Measurements from ENCODE around the gene BPIFB3.
"Not testable (repeated sequence)": the region's sequence is repeated elsewhere in the genome, so short reads cannot be mapped to it uniquely, and the experiment has no call there.

BPIFB3 gene

DNA sequence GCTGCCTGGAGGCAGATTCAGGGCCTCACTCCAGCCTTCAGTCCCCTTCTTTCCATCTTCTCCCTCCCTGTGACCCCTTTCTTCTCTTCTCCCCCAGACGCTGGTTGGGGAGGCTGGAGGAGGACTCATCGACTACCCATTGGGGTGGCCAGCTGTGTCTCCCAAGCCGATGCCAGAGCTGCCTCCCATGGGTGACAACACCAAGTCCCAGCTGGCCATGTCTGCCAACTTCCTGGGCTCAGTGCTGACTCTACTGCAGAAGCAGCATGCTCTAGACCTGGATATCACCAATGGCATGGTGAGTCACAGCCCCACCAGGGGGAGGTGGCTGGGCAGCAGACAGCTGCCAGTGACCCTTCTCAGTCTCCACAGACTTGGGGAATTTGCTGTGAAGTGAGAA, 38.7 kb downstream of the BPIFB3 start:
- no peak for DNase-seq

- DNase-seq = no peak
Measured at GRCh38 chr20:33093074-33093473, 39.4 kb downstream of the BPIFB3 start.

- no peak for DNase-seq
Measured at GRCh38 chr20:33093582-33093981, 39.9 kb downstream of the BPIFB3 start.

DNA sequence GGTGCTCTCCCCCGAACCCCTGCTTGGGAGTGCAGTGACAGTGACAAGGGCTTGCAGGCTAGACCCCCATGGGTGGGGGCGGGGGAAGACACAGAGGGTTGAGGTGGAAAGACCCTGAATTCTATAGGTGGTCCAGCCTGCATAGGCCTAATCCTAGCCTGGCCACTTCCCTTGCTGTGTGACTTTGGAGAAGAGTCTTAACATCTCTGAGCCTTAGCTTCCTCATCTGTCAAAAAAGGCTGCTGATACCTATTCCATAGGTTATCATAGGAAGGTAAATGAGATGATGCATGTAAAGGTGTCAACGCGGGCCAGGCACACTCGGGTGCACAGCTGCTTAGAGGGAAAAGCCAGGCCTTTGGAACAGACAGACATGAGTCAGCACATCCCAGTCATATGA, 41.5 kb downstream of the BPIFB3 start:
- DNase-seq = no peak

- peak; percentile 28 for DNase-seq
Measured at GRCh38 chr20:33095902-33096584, 42.3 kb downstream of the BPIFB3 start.

DNA sequence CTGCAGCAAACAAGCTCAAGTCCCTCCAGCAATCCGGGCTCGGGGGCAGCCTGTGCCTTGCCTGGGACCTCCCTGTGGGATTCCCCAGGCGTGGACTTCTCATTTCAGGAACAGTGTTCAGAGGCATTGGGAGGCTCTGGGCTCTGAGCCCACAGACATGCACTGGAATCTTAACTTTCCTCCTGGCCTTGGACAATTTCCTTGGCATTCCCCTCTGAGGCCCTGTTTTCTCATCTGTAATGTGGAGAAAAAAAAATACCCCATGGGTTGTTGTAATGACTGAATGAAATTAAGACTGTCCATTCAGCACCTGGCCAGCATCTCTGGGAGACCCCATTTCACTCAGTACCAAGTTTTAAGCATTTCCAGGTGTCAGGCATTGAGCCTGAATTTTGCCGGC, 43.3 kb downstream of the BPIFB3 start:
- DNase-seq = no peak

DNA sequence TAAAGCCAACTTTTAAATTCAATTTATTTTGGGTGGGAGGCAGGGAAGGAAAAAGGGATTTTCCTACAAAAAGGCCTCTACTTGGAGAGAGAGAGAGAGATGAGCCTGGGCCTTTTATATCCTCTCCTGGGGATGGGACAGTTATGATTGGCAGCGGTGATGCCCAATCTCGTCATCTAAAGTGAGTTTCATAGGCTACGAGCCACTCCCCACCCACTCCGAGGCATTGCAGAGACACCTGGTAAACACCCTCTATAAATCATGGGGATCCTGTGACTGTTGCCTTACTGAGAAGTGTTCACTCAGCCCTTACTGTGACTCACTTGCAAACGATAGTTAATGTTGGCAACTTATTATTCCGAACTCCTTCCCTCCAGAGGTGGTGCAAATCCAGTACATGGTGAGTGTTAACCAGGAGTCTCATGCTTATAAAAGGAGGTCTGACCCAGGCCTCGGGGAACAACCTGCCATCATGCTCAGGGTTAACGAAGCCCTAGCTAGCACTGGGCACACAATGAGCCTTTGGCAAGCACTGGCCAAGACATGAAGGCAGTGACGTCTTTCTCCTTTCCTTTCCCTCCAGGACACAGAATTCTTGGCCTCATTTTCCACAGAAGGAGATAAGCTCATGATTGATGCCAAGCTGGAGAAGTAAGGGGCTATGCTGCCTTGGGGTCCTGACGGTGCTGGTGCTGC, 46.3 kb downstream of the BPIFB3 start:
- no peak for DNase-seq

DNA sequence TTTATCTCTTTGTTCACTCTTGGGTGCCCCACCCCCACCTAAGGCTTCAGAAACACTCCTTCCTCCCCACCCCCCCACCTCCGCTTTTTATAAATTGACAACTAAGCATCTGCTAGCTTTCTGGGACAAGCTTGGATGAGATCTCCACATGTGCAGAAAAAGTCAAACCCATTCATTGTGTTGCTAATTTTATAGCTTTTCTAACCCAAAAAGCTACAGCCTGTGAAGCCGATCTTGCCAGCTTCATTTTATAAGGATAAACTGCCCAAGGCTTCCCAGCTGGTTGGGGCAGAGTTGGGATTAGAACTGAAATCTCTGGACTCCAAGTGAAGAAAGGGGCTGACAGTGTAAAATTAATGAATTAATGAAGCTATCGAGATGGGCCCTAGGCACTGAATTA, 49.9 kb downstream of the BPIFB3 start:
- no peak for DNase-seq

DNA sequence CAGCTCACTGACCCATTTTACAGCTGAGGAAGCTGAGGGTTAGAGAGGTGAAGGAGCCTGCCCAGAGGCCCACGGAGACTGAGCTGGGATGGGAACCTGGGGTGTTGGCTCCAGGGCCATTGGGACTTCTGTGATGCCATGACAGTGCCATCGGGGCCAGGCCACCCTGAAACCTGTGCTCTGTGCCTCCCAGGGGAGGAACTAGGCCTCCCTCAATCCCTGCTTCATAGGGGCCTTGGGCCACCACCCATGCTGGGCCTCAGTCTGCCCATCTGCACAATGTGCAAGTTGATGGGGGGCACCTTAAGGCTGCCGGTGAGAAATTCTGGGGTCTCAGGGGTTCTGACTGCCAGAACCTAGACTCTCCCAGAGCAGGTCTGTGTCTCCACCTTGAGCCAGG, 50.6 kb downstream of the BPIFB3 start:
- no peak for DNase-seq

- DNase-seq = no peak
Measured at GRCh38 chr20:33105316-33105924, 51.7 kb downstream of the BPIFB3 start.

- DNase-seq = not testable (repeated sequence)
Measured at GRCh38 chr20:33106058-33106620, 52.4 kb downstream of the BPIFB3 start.

DNA sequence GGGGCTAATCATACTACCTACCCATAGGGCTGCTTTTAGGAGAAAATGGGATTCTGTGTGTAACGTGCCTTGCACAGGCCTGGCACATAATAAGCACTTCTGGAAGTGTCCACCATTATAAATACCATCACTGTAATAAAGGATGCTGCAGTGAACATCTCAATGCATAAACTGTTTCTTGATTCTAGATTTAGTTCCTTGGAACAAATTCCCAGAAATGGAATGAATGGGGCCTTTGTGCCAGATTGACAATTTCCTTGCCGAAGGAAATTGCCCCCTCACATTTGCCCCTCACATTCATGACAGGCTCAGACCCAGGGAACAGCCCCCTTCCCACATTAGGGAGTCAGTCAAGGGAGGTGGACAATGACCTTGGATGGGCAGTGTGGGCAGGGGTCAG, 55.0 kb downstream of the BPIFB3 start:
- DNase-seq = no peak

DNA sequence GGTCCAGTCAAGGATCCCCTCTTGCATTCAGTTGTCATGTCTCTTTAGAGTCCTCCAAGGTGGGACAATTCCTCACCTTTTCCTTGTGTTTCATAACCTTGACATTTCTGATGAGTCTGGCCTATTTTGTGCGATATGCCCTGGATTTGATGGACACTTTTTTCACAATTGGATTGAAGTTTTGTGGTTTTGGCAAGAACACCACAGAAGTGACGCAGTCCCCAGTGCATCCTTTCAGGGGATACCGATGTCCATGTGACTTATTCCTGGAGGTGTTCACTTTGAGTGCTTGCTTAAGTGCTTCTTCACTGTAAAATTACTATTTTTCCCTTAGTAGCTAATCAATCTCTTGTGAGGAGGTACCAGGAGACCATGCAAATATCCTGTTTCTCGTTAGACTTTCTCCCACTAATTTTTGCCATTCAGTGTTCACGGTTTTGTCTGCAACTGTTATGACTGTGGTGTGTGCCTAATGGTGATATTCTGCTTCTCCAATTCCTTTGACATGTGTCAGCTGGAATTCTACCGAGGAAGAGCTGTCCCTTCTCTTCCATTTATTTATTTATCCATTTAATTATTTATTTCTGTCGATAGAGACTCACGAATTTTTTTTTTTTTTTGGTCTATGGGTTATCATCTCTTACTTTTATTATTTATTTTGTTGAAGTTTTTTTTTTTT, 56.6 kb downstream of the BPIFB3 start:
- no peak for DNase-seq

GRCh38 chr20:33111306-33111705, 57.6 kb downstream of the BPIFB3 start:
- DNase-seq = no peak

- no peak for DNase-seq
Measured at GRCh38 chr20:33112547-33113386, 59.1 kb downstream of the BPIFB3 start.

GRCh38 chr20:33113387-33113908, 59.7 kb downstream of the BPIFB3 start:
- DNase-seq = no peak

GRCh38 chr20:33115501-33115900, 61.8 kb downstream of the BPIFB3 start:
- not testable (repeated sequence) for DNase-seq

- no peak for DNase-seq
Measured at GRCh38 chr20:33119725-33120720, 66.3 kb downstream of the BPIFB3 start.

DNA sequence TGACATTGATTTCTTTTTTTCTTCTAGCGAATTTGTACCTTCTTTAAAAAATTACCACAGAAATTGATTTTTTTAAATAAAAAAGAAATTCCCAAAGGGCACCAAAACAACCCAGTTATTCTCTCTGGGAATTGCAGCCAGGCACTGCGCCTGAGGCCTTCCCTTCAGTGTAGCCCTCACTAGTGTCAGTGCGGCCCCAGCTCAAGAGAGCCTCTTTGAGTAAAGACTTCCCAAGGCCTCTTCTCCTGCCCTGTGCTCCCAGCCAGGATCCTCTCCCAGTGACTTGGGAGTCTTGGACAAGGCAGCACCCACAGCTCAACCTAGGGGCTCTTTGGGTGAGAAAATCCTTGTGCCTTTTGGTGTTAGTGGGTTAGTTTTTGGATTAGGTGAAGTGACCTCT, 67.2 kb downstream of the BPIFB3 start:
- DNase-seq = no peak

DNA sequence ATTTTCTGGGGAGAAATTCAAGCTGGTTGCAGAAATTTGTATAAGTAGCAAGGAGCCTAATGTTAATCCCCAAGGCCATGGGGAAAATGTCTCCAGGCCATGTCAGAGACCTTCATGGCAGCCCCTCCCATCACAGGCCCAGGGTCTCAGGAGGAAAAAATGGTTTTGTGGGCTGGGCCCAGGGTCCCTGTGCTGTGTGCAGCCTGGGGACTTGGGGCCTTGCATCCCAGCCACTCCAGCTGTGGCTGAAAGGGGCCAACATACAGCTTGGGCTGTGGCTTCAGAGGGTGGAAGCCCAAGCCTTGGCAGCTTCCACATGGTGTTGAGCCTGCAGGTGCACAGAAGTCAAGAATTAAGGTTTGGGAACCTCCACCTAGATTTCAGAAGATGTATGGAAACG, 68.6 kb downstream of the BPIFB3 start:
- not testable (repeated sequence) for DNase-seq
